GM21825 (cell line): Measurements from ENCODE around the gene OR2T1.
A peak's percentile ranks its signal among the peaks of the same experiment; 100 is the strongest.
"Not testable (repeated sequence)": the region's sequence is repeated elsewhere in the genome, so short reads cannot be mapped to it uniquely, and the experiment has no call there.

Source experiments
- ATAC-seq: cut with Tn5 transposase; IDR thresholded peaks from one replicate; pipeline ENCODE4 v1.9.1; 2021; ENCODE audit warnings: mild to moderate bottlenecking, moderate library complexity; ENCODE audit not compliant: unreplicated experiment

The OR2T1 gene, protein sequence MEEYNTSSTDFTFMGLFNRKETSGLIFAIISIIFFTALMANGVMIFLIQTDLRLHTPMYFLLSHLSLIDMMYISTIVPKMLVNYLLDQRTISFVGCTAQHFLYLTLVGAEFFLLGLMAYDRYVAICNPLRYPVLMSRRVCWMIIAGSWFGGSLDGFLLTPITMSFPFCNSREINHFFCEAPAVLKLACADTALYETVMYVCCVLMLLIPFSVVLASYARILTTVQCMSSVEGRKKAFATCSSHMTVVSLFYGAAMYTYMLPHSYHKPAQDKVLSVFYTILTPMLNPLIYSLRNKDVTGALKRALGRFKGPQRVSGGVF

GRCh38 chr1:248402748-248403147 is at the start of gene OR2T1:
TSS of gene OR2T1 (plus strand) at chr1:248403048. CDS start at chr1:248406148, 3,100 bp downstream.
- no peak for ATAC-seq

- ATAC-seq, result no peak
Measured at GRCh38 chr1:248359415-248359814, 43.4 kb upstream of the OR2T1 start.

- ATAC-seq, result no peak
Measured at GRCh38 chr1:248361121-248361715, 41.6 kb upstream of the OR2T1 start, which contains the start of gene OR2T4. TSS of gene OR2T4 (plus strand) at chr1:248361665. CDS start at chr1:248361665, 0 bp downstream.

GRCh38 chr1:248366609-248367008 is 36.2 kb upstream of the OR2T1 start:
- ATAC-seq, result no peak

- ATAC-seq, result no peak
Measured at GRCh38 chr1:248372394-248372793, 30.5 kb upstream of the OR2T1 start.

- no peak for ATAC-seq
Measured at GRCh38 chr1:248373761-248374160, 29.1 kb upstream of the OR2T1 start.

DNA sequence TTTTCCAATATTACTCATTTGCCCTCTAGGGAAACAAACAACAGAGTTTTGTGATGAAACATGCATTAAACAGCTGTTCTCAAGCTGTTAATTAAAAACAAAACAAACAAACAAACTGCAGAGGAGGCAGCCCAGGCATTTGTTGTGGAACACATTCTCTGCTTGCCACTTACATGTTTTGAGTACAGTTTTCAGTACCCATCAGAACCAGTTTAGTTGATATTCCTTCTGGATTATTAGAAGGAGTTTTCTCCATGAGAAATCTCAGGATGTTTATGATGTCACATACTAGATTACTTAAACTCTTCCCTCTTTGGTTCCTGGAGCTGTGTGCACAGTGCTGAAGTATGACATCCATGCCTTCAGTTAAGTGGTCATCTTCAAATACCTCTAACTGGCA is 27.4 kb upstream of the OR2T1 start, which contains the start of gene OR2T6:
OR2T6 (plus strand) TSS at position 301 of the 400 bp plus-strand sequence. CDS start 11,863 bp downstream, outside the sequence.
- ATAC-seq, result no peak

DNA sequence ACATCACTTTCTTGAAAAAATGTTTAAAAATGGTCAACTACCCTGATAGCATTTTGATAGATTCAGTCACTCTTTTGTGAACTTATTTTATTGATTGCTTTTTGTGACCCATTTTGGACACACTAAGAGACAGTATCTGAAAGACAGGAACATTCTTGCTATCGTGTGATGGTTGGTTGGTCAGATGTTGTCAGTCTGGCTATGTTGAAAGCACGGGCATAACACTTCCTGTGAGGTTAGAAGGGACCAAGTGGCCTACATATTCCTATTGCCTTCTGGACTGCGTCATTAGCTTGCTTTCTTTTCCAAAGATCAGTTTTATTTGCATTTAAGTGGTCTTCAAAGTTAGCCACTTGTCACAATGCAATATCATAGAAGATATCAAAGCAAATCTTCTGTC is 25.9 kb upstream of the OR2T1 start:
- ATAC-seq, result no peak

DNA sequence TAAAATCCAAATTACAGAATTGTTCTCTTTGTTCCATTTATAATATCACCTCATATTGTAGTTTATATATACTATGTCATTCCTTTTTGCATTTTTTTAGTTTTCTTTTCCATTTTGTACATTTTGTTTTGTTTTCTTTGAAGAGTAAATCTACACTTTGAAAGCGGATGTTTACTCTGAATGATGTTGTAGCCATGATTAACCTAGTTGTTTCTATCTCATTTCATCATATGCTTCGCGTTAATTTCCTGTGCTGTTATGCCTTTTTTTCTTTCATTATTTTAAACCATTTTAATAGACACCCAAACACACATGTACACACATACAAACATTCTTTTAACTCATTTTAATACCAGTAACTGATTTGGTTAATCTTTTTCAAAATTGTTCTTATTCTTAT is 22.0 kb upstream of the OR2T1 start:
- ATAC-seq, result no peak

GRCh38 chr1:248388426-248388825 is 14.4 kb upstream of the OR2T1 start:
- ATAC-seq, result no peak

GRCh38 chr1:248393050-248393449 is 9.8 kb upstream of the OR2T1 start:
- ATAC-seq, result no peak

- ATAC-seq, result no peak
Measured at GRCh38 chr1:248404024-248404423, 1.2 kb downstream of the OR2T1 start.

DNA sequence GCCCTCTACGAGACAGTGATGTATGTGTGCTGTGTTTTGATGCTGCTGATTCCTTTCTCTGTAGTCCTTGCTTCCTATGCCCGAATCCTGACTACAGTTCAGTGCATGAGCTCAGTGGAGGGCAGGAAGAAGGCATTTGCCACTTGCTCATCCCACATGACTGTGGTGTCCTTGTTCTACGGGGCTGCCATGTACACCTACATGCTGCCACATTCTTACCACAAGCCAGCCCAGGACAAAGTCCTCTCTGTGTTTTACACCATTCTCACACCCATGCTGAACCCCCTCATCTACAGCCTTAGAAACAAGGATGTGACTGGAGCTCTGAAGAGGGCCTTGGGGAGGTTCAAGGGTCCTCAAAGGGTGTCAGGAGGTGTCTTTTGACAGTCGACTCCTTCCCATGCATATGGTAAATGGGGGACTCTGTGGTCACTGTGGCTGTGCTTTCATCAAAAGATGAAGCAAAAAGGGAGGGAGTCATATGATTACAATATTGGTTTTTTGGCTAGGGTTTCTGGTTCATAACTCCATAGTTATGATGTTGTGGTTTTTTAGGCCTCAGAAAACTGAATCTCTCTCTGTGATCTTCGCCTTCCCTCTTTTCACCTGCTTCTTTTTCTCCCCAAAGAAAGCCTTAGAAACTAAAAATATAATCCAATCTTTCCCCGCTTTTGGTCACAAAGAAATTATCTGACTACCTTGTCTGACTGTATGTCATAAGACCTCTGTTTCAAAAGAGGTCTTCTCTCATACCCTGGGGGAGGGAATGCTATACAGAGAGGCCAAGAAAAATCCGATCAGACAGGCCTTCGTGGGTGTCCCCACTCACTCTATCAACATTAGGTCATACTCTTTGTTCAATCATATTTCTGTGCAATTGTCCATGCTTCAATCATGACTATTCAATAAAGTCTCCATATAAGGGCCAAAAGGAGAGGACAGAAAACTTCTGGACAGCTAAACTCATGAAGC is 4.2 kb downstream of the OR2T1 start:
- ATAC-seq, result no peak

- no peak for ATAC-seq
Measured at GRCh38 chr1:248416226-248416625, 13.4 kb downstream of the OR2T1 start.

DNA sequence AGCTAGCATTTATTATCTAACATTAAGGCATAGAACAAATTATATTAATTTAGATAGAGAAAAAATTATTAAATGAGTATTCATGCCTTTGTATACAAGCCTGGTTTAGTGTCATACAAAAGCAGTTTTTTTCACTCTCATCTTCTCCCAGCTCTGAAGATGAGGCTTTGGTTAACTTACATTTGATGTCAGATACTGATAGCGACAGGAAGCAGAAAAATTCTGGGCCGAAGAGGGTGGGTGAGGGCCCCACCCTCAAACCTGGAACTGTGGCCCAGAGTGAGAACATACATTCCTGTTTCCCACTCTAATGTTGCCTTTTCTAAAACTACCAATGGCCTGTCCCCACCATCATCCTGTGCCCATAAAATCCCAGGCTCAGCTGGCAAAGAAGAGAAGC is 15.0 kb downstream of the OR2T1 start:
- ATAC-seq, result no peak

GRCh38 chr1:248421384-248421783 is 18.5 kb downstream of the OR2T1 start:
- no peak for ATAC-seq

- ATAC-seq, result peak; percentile 52
Measured at GRCh38 chr1:248427526-248428191, 24.8 kb downstream of the OR2T1 start.

- peak; percentile 99 for ATAC-seq
Measured at GRCh38 chr1:248428192-248428533, 25.3 kb downstream of the OR2T1 start.

- ATAC-seq, result not testable (repeated sequence)
Measured at GRCh38 chr1:248431683-248432082, 28.8 kb downstream of the OR2T1 start.

DNA sequence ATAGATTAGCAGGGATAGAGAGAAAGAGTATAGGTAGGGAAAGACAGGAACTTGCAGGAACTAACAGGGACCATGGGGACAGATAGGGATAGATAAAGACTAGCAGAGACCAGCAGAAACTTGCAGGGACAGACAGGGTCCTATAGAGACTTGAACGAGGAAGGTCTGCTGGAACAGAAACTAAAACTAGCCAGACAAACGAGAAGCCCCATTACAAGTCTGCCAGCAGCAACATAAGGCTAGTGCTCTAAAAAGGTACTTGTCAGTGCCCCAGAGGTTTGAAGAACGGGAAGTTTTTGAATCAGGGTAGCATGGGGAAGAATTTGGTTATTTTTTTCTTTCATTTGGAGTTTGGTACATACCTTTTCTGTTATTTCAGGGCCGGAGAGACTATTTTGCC is 29.4 kb downstream of the OR2T1 start:
- not testable (repeated sequence) for ATAC-seq
